Activated CD8-positive, alpha-beta T cell treated with anti-CD3 and anti-CD28 coated beads for 36 hours (primary cell): ENCODE results near the gene NDUFA7. TPM values are rescaled to one million over a fixed set of nuclear protein-coding genes. Genes with fewer than 3 reads are reported as not detected.
A peak's percentile ranks its signal among the peaks of the same experiment; 100 is the strongest.

ENCODE experiments used
- ATAC-seq: fragments of 200-7000 bp; cut with Tn5 transposase; one replicate; pipeline ENCODE4 v1.10.0; 2021; ENCODE audit warnings: mild to moderate bottlenecking, moderate library complexity
- CTCF ChIA-PET: fragments of 350-600 bp; sonication (Branson Sonifier 250); formaldehyde crosslinking; loops from one replicate; lab custom pipeline; 2021; ENCODE audit warnings: antibody characterized with exemption; lab: Charles Lee
- POLR2A ChIA-PET: fragments of 350-600 bp; sonication (Branson Sonifier 250); formaldehyde crosslinking; loops from one replicate; lab custom pipeline; 2021; ENCODE audit warnings: antibody characterized with exemption; lab: Charles Lee
- DNase-seq: peaks from one replicate; pipeline ENCODE4 v3.0.0-alpha.2; 2020
- H3K27ac Mint-ChIP-seq: one replicate; pipeline ENCODE4 v1.8.0; 2021; ENCODE audit warnings: mild to moderate bottlenecking, mixed read lengths
- H3K27me3 Mint-ChIP-seq: one replicate; pipeline ENCODE4 v1.8.0; 2021; ENCODE audit warnings: mixed read lengths
- H3K36me3 Mint-ChIP-seq: one replicate; pipeline ENCODE4 v1.8.0; 2021; ENCODE audit warnings: low read depth, mixed read lengths
- H3K4me1 Mint-ChIP-seq: one replicate; pipeline ENCODE4 v1.8.0; 2021; ENCODE audit warnings: low read depth, mixed read lengths
- H3K4me3 Mint-ChIP-seq: one replicate; pipeline ENCODE4 v1.8.0; 2021; ENCODE audit warnings: mild to moderate bottlenecking, moderate library complexity, mixed read lengths
- H3K9me3 Mint-ChIP-seq: one replicate; pipeline ENCODE4 v1.8.0; 2021; ENCODE audit warnings: mixed read lengths
- CTCF ChIP-seq: fragments of 200-600 bp; IDR thresholded peaks from one replicate; pipeline ENCODE4 v1.8.0; 2022; ENCODE audit warnings: antibody characterized with exemption, mild to moderate bottlenecking
- intact Hi-C: fragments of 100-400 bp; cut with micrococcal nuclease; formaldehyde crosslinking; loops from one replicate; pipeline ENCODE4 v1.10.0; 2022
- total RNA-seq, 2 experiments: library from RNA; stranded (reverse); gene quantifications; one replicate each; pipeline ENCODE4 v1.2.3, GENCODE V29; 2021

Gene NDUFA7
- total RNA-seq, 2 experiments from 2014 or later, result 72.2 to 84.3 TPM

GRCh38 chr19:8329996-8330395 lies 8.8 kb upstream of the NDUFA7 start:
- CTCF ChIA-PET, result interaction anchor here (1.4 kb wide), 1 partner anchor 62 kb away, joined by 3 read pairs; no protein-coding TSS in a partner anchor
- intact Hi-C loops, result no loop called here
- DNase-seq (no peak), ATAC-seq (no peak)
- no peak overlapping the region for H3K27ac Mint-ChIP-seq
- H3K4me3 Mint-ChIP-seq, result no peak overlapping the region
- TF ChIP-seq CTCF, result no peak
- no peaks in the 10 kb centered on the region for H3K9me3 Mint-ChIP-seq
- POLR2A ChIA-PET, result interaction anchor here (1.6 kb wide), 1 partner anchor 10 kb away, joined by 3 read pairs; no protein-coding TSS in a partner anchor
- peaks cover 4% of the 10 kb centered on the region for H3K4me1 Mint-ChIP-seq
- H3K36me3 Mint-ChIP-seq, result no peaks in the 10 kb centered on the region
- peaks cover 10% of the 10 kb centered on the region for H3K27me3 Mint-ChIP-seq

DNA sequence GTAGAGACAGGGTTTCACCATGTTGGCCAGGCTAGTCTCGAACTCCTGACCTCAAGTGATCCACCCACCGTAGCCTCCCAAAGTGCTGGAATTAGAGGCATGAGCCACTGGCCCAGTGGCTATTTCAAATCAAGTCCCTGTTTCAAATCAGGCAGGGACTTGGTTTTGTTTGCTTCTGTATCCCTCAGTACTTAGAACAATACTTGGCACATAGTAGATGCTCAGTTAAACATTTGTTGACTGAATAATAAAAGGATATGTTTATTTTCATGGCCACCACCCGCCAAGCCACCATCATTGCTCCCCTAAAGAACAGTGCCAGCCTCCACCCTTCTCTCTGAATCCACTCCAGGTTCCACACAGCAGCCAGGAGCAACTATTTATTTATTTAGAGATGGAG lies 4.3 kb upstream of the NDUFA7 start:
- CTCF ChIA-PET, result interaction anchor here (2.3 kb wide), 1 partner anchor 10 kb away, joined by 10 read pairs; no protein-coding TSS in a partner anchor
- Mint-ChIP-seq H3K27me3 (no peaks in the 10 kb centered on the region), H3K9me3 (no peaks in the 10 kb centered on the region), H3K4me3 (no peak overlapping the region), H3K36me3 (peaks cover 31% of the 10 kb centered on the region), H3K4me1 (peaks cover 15% of the 10 kb centered on the region), H3K27ac (no peak overlapping the region)
- ATAC-seq (no peak), DNase-seq (no peak)
- no peak for TF ChIP-seq CTCF
- intact Hi-C loops, result no loop called here
- POLR2A ChIA-PET, result interaction anchor here (6.6 kb wide), 1 partner anchor 10 kb away, joined by 37 read pairs; no protein-coding TSS in a partner anchor

DNA sequence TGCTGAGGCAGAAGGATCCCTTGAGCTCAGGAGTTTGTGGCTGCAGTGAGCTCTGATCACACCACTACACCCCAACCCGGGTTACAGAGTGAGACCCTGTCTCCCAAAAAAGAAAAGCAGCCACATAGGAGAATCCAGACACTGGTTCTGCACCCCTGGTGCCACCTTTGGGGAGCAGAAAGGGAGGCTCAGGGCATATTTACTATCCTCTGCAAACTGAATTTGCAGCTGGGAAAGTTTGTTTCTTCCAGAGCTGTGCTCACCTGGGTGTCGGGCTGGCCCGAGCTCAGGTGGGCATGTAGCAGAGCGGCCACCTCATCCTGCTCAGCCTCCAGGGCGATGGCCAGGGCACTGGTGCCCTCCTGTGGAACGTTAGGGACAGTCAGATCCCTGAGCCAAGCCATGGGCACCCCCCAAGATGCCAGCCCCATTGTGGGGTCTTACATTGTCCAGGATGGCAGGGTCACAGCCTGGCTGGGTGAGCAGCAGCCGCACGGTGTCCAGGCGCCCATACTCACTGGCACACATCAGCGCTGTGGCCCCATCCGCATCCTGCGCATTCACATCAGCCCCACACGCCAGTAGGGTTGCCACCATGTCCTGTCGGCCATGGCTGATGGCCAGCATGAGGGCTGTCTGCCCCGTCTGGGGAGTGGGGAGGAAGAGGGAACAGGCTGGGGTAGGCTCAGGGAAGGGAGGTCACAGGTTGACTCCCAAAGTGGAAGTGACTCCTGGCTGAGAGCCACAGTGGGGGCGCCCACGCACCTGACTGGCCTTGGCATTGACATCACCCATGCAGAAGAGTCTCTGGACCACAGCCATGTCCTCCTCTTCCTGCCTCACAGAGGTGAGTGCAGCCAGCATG lies 3.2 kb upstream of the NDUFA7 start:
- Mint-ChIP-seq H3K36me3 (peaks cover 35% of the 10 kb centered on the region), H3K9me3 (no peaks in the 10 kb centered on the region), H3K4me1 (peaks cover 22% of the 10 kb centered on the region), H3K27ac (peak overlapping the region; percentile 96), H3K4me3 (peak overlapping the region; percentile 97), H3K27me3 (no peaks in the 10 kb centered on the region)
- no peak for ATAC-seq
- CTCF ChIA-PET, result interaction anchor here (0.9 to 2.2 kb wide), 3 partner anchors 11 to 256 kb away, joined by 4 to 14 read pairs (median 6); no protein-coding TSS in a partner anchor
- no peak for TF ChIP-seq CTCF
- POLR2A ChIA-PET, result interaction anchor here (0.8 to 6.6 kb wide), 9 partner anchors 11 to 191 kb away, joined by 3 to 37 read pairs (median 4); no protein-coding TSS in a partner anchor
- intact Hi-C loops, result no loop called here
- no peak for DNase-seq

GRCh38 chr19:8323781-8324185 lies 2.6 kb upstream of the NDUFA7 start:
- H3K4me3 Mint-ChIP-seq, result peak overlapping the region; percentile 97
- TF ChIP-seq CTCF, result no peak
- ChIA-PET POLR2A (interaction anchor here (0.8 to 6.6 kb wide), 10 partner anchors 12 to 191 kb away, joined by 3 to 37 read pairs (median 4); no protein-coding TSS in a partner anchor), CTCF (interaction anchor here (0.9 to 2.2 kb wide), 4 partner anchors 12 to 257 kb away, joined by 3 to 14 read pairs (median 5); no protein-coding TSS in a partner anchor)
- peaks cover 37% of the 10 kb centered on the region for H3K36me3 Mint-ChIP-seq
- intact Hi-C loops, result no loop called here
- H3K27ac Mint-ChIP-seq, result peak overlapping the region; percentile 96
- no peak for ATAC-seq
- peak; percentile 30 for DNase-seq
- H3K4me1 Mint-ChIP-seq, result peaks cover 26% of the 10 kb centered on the region
- no peaks in the 10 kb centered on the region for H3K27me3 Mint-ChIP-seq
- H3K9me3 Mint-ChIP-seq, result no peaks in the 10 kb centered on the region
